A549 (cell line): ENCODE data around the gene GTF2IRD1.
"Not testable (repeated sequence)": the region's sequence is repeated elsewhere in the genome, so short reads cannot be mapped to it uniquely, and the experiment has no call there.

Source experiments
- CEBPB ChIP-seq, 2 experiments: fragments of >200 bp in 1 of 2; sonication (Bioruptor Twin) in 1 of 2; formaldehyde crosslinking in 1 of 2; IDR thresholded peaks; 2 replicates each; pipeline ENCODE4 v1.6.1; 2012 to 2016
- HEYL ChIP-seq: fragments of 250-450 bp; sonication (Bioruptor Pico); IDR thresholded peaks from 2 replicates; pipeline ENCODE4 v1.8.0; 2021; ENCODE audit warnings: mild to moderate bottlenecking, moderate library complexity
- PBX3 ChIP-seq: IDR thresholded peaks from 2 replicates; pipeline ENCODE4 v1.6.1; 2012
- POLR2A ChIP-seq: IDR thresholded peaks from 2 replicates; pipeline ENCODE4 v1.6.1; 2012; ENCODE audit warnings: mild to moderate bottlenecking, low read length
- SMC3 ChIP-seq: fragments of >200 bp; sonication (Bioruptor Twin); formaldehyde crosslinking; IDR thresholded peaks from 3 replicates; pipeline ENCODE4 v1.6.1; 2018; ENCODE audit warnings: inconsistent platforms
- ZFP36 ChIP-seq: fragments of 450-650 bp; IDR thresholded peaks from 2 replicates; pipeline ENCODE4 v1.6.1; 2014; ENCODE audit warnings: borderline replicate concordance; ENCODE audit not compliant: partially characterized antibody

GRCh38 chr7:74651133-74651504 is 197.4 kb downstream of the GTF2IRD1 start:
- not testable (repeated sequence) for TF ChIP-seq HEYL (CRISPR knock-in tag); PBX3; ZFP36; SMC3; CEBPB (IDR thresholded peaks at IDR 0.05); POLR2A
